Body of pancreas (tissue), 4 donors: ENCODE measurements around the gene TRIM73. TPM values are rescaled to one million over a fixed set of nuclear protein-coding genes. Genes with fewer than 3 reads are reported as not detected.
"Not testable (repeated sequence)": the region's sequence is repeated elsewhere in the genome, so short reads cannot be mapped to it uniquely, and the experiment has no call there.

ENCODE experiments used
- ATAC-seq: fragments of 150-250 bp; one replicate; pipeline ENCODE4 v1.9.1; 2016
- DNase-seq, 4 donors: peaks; one replicate each; pipeline ENCODE4 v3.0.0-alpha.2; 2019
- H3K27ac ChIP-seq, 4 donors: fragments of 200-600 bp; sonication (generic); 1 replicate in 3 of 4; 2 replicates in 1 of 4; pipeline versions ENCODE4 v1.5.1 to v1.6.1; 2016 to 2019; ENCODE audit warnings: mild to moderate bottlenecking in 1 of 4, mixed read lengths in 1 of 4, moderate library complexity in 1 of 4
- H3K27me3 ChIP-seq, 2 donors: fragments of 200-600 bp; sonication (generic); one replicate each; pipeline ENCODE4 v1.6.0; 2016; ENCODE audit warnings: mild to moderate bottlenecking in 1 of 2
- H3K36me3 ChIP-seq, 2 donors: fragments of 200-600 bp; sonication (generic); replicated peaks in 1 of 2; 2 replicates each; pipeline ENCODE4 v1.5.1; 2016; ENCODE audit warnings: low read depth in 2 of 2; ENCODE audit not compliant: insufficient read depth in 1 of 2
- H3K4me1 ChIP-seq: fragments of 200-600 bp; sonication (generic); one replicate; pipeline ENCODE4 v1.6.0; 2016
- H3K4me3 ChIP-seq, 2 donors: fragments of 200-600 bp; sonication (generic); 1 replicate in 1 of 2; 2 replicates in 1 of 2; pipeline ENCODE4 v1.5.1; 2016 to 2019
- H3K9me3 ChIP-seq, 3 donors: fragments of 200-600 bp; sonication (generic); 1 replicate in 2 of 3; 2 replicates in 1 of 3; pipeline ENCODE4 v1.5.1; 2016
- POLR2A ChIP-seq, 3 donors: fragments of 450-650 bp; IDR thresholded peaks; one replicate each; pipeline ENCODE4 v1.6.1; 2016; ENCODE audit warnings: antibody characterized with exemption in 3 of 3, mild to moderate bottlenecking in 2 of 3
- WGBS, 2 donors: methylation state at CpG; one replicate each; pipeline ENCODE4 v1.1.5; 2017; 5-methylcytosine and 5-hydroxymethylcytosine counted together
- intact Hi-C: fragments of 100-400 bp; cut with DNase I; formaldehyde crosslinking; loops from one replicate; pipeline ENCODE4 v1.15.1; 2023
- small RNA-seq: library from RNA; depleted of rRNA; stranded (forward); fragments of <200 nt; gene quantifications from one replicate; pipeline ENCODE3, GENCODE V24; 2016
- total RNA-seq, 2 donors: library from RNA; depleted of rRNA; stranded (reverse); fragments of >200 nt; gene quantifications; one replicate each; pipeline ENCODE4 v1.1.0, GENCODE V29; 2016
- TF ChIP-seq, protein P1 (sequence below), 7 experiments: fragments of 450-650 bp in 4 of 7; fragments of 200-600 bp in 3 of 7; sonication (generic) in 3 of 7; IDR thresholded peaks; one replicate each; pipeline ENCODE4 v1.5.1; 2016 to 2019; ENCODE audit warnings: antibody characterized with exemption in 7 of 7

TRIM73 gene
- total RNA-seq, 2 donors from 2014 or later, result 1.8 to 13.2 TPM

DNA sequence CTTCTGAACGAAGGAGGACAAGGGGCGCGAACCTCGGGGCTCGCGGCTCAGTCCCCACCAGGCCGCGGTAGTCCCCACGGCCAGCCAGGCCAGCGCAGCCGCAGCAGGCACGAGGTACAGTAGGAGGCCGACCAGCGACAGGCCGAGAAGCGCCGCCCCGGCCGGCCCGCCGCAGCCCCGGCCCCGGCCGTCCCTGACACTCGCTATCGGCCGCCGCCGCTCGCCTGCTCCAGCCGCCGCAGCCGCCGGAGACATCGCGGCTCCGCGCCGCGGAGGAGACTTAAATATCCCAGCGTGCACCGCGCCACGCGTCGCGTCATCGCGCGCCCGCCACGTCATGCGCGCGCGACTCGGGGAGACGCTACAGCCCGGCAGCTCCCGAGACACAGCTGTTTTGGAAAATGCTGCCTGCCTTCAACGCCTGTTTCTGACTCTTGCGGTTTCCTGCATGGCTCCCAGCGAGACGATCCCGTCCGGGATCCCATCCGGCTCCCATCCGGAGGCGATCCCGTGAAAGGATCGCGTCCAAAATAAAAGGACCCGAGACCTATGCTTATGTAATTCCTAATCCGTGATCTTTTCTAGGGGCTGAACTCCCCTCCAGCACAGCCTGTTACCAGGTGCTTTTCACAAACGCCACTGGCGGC is 47.2 kb downstream of the TRIM73 start:
- DNase-seq (peak in 2 of 4 donors; percentile 28 to 35), ATAC-seq (peak; percentile 98)
- H3K27ac ChIP-seq, result peak overlapping the region; percentile 75 to 92 (median 90)
- H3K4me1 ChIP-seq, H3K27me3 ChIP-seq, H3K9me3 ChIP-seq, intact Hi-C loops: not testable (repeated sequence)
- peak overlapping the region; percentile 31 to 56 for H3K4me3 ChIP-seq
- H3K36me3 ChIP-seq, result peaks cover 0 to 11% of the 10 kb centered on the region in 2 donors
- TF ChIP-seq, protein P1, sequence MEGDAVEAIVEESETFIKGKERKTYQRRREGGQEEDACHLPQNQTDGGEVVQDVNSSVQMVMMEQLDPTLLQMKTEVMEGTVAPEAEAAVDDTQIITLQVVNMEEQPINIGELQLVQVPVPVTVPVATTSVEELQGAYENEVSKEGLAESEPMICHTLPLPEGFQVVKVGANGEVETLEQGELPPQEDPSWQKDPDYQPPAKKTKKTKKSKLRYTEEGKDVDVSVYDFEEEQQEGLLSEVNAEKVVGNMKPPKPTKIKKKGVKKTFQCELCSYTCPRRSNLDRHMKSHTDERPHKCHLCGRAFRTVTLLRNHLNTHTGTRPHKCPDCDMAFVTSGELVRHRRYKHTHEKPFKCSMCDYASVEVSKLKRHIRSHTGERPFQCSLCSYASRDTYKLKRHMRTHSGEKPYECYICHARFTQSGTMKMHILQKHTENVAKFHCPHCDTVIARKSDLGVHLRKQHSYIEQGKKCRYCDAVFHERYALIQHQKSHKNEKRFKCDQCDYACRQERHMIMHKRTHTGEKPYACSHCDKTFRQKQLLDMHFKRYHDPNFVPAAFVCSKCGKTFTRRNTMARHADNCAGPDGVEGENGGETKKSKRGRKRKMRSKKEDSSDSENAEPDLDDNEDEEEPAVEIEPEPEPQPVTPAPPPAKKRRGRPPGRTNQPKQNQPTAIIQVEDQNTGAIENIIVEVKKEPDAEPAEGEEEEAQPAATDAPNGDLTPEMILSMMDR (IDR thresholded peaks at IDR 0.05), result peak in 1 of 7 experiments; percentile 20
- TF ChIP-seq POLR2A (IDR thresholded peaks at IDR 0.05), result peak; percentile 33 to 71 (median 34)
- WGBS, 2 donors, result 0% methylated on average over 23 of the region's 76 CpGs; no CpG with 5 or more reads in 1 of the 2 donors

GRCh38 chr7:75449946-75450345 is 54.5 kb downstream of the TRIM73 start:
- H3K4me1 ChIP-seq, H3K9me3 ChIP-seq, H3K36me3 ChIP-seq, H3K27ac ChIP-seq, intact Hi-C loops, ATAC-seq, DNase-seq, H3K4me3 ChIP-seq, H3K27me3 ChIP-seq: not testable (repeated sequence)
- WGBS, 2 donors, result 80 to 100% methylated on average over 1 to 2 of the region's 5 CpGs

DNA sequence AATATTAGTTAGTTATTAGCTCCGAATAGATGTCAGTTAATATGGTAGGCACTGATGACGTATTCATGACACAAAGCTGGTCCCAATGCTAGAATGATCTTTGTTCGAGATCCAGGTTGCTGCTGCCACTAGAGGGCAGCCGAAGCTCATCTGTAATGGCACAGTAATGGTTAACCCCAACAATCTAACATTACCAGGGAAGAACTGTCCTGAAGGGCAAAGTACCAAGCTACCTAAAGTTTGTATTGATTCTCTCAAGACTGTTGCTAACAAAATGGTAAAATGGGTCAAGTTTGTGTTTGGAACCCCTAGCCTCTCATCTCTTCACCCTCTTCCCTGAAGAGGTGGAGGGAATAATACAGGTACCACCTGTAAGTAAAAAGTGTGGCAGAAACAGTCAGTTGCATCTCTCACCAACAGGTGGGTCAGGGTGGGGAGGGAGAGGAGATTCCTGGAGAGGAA is 57.1 kb downstream of the TRIM73 start:
- 9% methylated on average over 3 to 4 of the region's 4 CpGs for WGBS, 2 donors
- DNase-seq, H3K27me3 ChIP-seq, H3K4me3 ChIP-seq, H3K9me3 ChIP-seq, H3K36me3 ChIP-seq, intact Hi-C loops, H3K27ac ChIP-seq, H3K4me1 ChIP-seq: not testable (repeated sequence)
- ATAC-seq, result peak; percentile 89
- TF ChIP-seq, protein P1 (IDR thresholded peaks at IDR 0.05), result peak in 2 of 7 experiments; percentile 16 to 17

Small RNA genes lying within 50 kb of the gene (small RNA-seq; reads per million reads assigned to genes)
- not detected for gene RF00019

Other genes starting within 250 kb of the TRIM73 start
- gene POM121C, start 90.7 kb downstream of the TRIM73 start, total RNA-seq, result 10 to 100 TPM; 16.6 to 23.4 TPM
- not detected for gene SPDYE5, start 96.7 kb downstream of the TRIM73 start, total RNA-seq